Stomach smooth muscle (tissue), 2 donors: ENCODE data around the gene NPEPL1.
A peak's percentile ranks its signal among the peaks of the same experiment; 100 is the strongest.

Experiments used
- H3K27ac ChIP-seq: one replicate; pipeline ENCODE4 v1.7.0; 2013; ENCODE audit warnings: mild to moderate bottlenecking, low read length, inconsistent platforms
- H3K27me3 ChIP-seq, 2 donors: one replicate each; pipeline ENCODE4 v1.7.0; 2013; ENCODE audit warnings: low read length in 2 of 2; ENCODE audit not compliant: insufficient read depth in 2 of 2, control insufficient read depth in 1 of 2
- H3K36me3 ChIP-seq, 2 donors: one replicate each; pipeline ENCODE4 v1.7.0; 2013; ENCODE audit warnings: low read length in 2 of 2; ENCODE audit not compliant: control insufficient read depth in 2 of 2, insufficient read depth in 2 of 2
- H3K4me1 ChIP-seq: one replicate; pipeline ENCODE4 v1.7.0; 2013; ENCODE audit warnings: low read length; ENCODE audit not compliant: control insufficient read depth, insufficient read depth
- H3K4me3 ChIP-seq, 2 donors: one replicate each; pipeline ENCODE4 v1.7.0; 2013; ENCODE audit warnings: low read length in 2 of 2
- H3K9ac ChIP-seq, 2 donors: one replicate each; pipeline ENCODE4 v1.7.0; 2013; ENCODE audit warnings: low read length in 2 of 2, mild to moderate bottlenecking in 1 of 2
- H3K9me3 ChIP-seq, 2 donors: one replicate each; pipeline ENCODE4 v1.7.0; 2013; ENCODE audit warnings: low read length in 2 of 2; ENCODE audit not compliant: control insufficient read depth in 2 of 2
- donor health status: healthy.
- donor health status: Pancreatic carcinoma.

NPEPL1 gene

DNA sequence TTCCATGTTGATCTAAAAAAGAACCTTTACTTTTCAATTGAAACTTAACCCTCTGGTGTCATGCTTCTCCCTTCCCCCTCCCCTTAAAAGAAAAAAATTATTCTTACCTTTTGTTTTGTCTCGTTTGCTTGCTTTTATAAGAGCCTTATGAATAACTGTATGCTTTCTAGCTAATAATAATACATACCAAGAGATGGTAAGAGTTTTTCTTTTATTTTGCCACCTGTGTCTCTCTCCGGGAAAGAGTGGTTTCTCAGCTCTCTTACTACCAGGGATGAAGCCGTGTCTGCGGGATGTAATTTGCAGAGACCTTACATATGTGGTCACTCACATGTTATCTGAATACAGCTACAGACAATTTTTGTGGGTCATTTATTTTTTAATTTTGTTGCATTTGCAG, 33.8 kb upstream of the NPEPL1 start:
- peaks cover 9% of the 10 kb centered on the region in 2 donors for H3K36me3 ChIP-seq
- H3K9ac ChIP-seq, result no peak overlapping the region
- no peaks in the 10 kb centered on the region for H3K27me3 ChIP-seq
- no peak overlapping the region for H3K27ac ChIP-seq
- H3K4me3 ChIP-seq, result no peak overlapping the region
- peaks cover 19% of the 10 kb centered on the region for H3K4me1 ChIP-seq
- no peaks in the 10 kb centered on the region for H3K9me3 ChIP-seq

GRCh38 chr20:58659841-58660240, 32.8 kb upstream of the NPEPL1 start:
- Histone ChIP-seq H3K9ac (peak overlapping the region in 1 of 2 donors; percentile 13), H3K4me1 (peaks cover 19% of the 10 kb centered on the region), H3K27ac (no peak overlapping the region)

DNA sequence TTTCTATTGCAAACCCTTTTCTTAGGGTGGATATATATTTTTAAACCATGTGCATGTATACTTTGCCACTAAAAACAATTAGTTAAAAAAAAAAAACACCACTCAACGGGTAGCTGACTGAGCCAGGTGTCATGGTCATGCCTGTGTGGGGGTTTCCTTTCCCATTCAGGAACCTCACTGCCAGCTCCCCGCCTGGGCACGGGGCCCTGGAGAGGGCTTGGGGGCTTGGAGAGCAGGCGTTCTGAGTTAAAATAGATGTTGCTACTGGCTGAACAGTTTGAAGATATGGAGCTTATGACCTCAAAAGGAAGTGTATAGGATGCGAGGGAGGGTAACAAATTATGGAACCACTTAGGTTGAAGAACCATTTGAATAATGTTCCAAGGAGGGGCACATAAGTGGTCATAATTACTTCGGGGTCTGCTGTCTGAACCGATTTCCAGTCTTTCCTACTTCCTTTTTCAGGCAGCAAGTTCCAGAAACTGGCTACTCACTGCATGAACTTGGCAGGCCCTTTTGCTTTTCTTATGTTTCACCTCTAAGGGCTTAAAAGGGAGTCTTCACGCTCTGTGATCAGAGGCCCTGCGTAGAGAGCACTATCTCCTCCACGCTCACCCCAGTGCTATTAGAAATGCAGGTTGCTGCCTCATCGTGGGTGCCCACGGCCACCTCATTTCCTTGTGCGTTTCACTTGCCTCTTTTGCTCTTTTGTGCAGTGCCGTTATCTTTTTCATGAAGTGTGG, 31.6 kb upstream of the NPEPL1 start:
- Histone ChIP-seq H3K36me3 (peaks cover 9 to 12% of the 10 kb centered on the region in 2 donors), H3K27me3 (no peaks in the 10 kb centered on the region), H3K4me3 (no peak overlapping the region), H3K9me3 (no peaks in the 10 kb centered on the region), H3K27ac (no peak overlapping the region), H3K9ac (no peak overlapping the region), H3K4me1 (peaks cover 13% of the 10 kb centered on the region)

More at GRCh38 chr20:58659841-58660240, 32.8 kb upstream of the NPEPL1 start:
- Histone ChIP-seq H3K4me3 (no peak overlapping the region), H3K9me3 (no peaks in the 10 kb centered on the region), H3K27me3 (no peaks in the 10 kb centered on the region), H3K36me3 (peaks cover 9 to 12% of the 10 kb centered on the region in 2 donors)

DNA sequence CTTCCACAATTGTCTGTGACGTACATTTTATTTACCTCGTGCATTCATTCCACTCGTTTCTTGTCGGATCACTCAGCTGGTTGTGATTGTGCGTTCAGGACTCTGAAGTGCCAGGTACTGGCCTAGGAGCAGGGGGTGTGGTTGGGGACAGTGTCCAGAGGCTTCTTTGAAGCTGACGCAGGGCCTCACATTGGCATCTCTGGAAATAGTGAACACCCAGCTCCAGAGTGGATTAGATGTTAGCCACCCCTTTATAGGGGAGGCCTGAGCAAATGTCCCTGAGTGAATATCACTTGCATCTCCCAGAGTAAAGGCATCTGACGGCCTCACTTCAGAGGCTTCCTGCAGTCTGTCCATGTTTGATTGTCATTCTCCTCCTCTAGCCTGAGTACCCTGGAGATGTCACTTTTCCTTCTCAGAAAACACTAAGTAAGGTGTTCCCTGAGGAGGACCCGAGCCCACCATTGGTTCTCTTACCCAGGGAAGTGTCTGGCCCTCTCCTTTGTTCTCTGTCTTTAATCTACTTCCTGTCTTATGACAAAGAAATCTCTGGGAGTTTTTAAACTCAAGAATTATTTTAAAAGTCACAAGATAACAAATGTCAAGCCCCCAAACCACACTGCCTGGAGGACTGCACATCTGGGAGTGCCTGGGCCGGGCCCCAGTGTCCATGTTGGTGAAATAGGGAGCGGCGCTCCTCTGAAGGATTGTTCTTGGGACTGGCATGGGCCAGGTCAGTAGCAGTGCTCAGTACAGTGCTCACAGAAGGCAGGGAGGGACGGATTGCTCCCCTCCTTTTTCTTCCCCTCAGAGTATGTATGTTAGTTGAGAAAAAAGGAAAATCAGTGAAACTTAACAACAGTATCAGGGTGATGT, 30.8 kb upstream of the NPEPL1 start:
- H3K36me3 ChIP-seq, result peaks cover 12% of the 10 kb centered on the region in 2 donors
- H3K4me1 ChIP-seq, result peaks cover 10% of the 10 kb centered on the region
- H3K9ac ChIP-seq, result no peak overlapping the region
- H3K27ac ChIP-seq, result no peak overlapping the region
- H3K4me3 ChIP-seq, result no peak overlapping the region
- H3K9me3 ChIP-seq, result no peaks in the 10 kb centered on the region
- H3K27me3 ChIP-seq, result no peaks in the 10 kb centered on the region

GRCh38 chr20:58664331-58664730, 28.3 kb upstream of the NPEPL1 start:
- H3K36me3 ChIP-seq, result peaks cover 25 to 28% of the 10 kb centered on the region in 2 donors
- no peaks in the 10 kb centered on the region for H3K9me3 ChIP-seq
- no peak overlapping the region for H3K9ac ChIP-seq
- H3K4me3 ChIP-seq, result no peak overlapping the region
- H3K4me1 ChIP-seq, result peaks cover 10% of the 10 kb centered on the region
- H3K27me3 ChIP-seq, result no peaks in the 10 kb centered on the region
- H3K27ac ChIP-seq, result no peak overlapping the region

DNA sequence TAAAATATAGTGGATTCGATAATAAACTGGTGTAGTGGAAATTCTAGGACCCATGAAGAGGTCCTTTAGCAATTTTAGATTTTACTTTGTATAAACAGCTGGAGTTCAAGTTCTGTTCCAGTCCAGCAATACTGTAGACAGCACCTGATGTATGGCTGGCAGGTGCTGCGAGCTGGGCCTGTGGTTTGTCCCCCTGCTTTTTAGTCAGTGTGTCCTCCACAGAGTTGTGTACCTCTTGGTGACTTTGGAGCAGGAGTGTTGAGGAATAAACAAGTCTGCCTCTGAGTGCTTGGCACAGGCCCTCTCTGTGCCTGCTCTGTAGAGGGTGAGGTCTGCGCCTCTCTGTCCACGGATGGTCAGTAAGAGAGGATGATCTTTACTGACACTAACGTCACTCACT, 27.7 kb upstream of the NPEPL1 start:
- H3K27ac ChIP-seq, result no peak overlapping the region
- H3K4me3 ChIP-seq, result no peak overlapping the region
- peaks cover 9% of the 10 kb centered on the region for H3K4me1 ChIP-seq
- H3K9me3 ChIP-seq, result no peaks in the 10 kb centered on the region
- H3K9ac ChIP-seq, result no peak overlapping the region
- H3K27me3 ChIP-seq, result no peaks in the 10 kb centered on the region
- peaks cover 30 to 31% of the 10 kb centered on the region in 2 donors for H3K36me3 ChIP-seq

DNA sequence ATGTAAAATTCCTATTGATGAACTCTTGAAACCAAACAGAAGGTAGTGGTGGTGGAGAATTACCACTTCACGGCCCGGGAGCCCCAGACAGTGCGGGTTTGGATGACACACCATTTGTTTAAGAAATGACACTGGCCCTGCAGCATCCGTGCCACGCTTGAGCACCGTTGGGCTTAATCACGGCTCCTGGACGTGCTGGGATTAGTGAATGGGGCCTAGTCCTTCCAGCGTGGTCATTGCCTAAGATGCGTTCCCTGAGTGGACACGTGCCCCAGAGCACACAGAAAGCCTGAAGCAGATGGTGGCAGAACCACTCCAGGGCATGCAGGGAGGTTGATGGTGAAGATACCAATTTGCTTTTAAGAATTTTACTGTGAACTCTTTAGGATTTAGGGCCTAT, 27.0 kb upstream of the NPEPL1 start:
- H3K9me3 ChIP-seq, result no peaks in the 10 kb centered on the region
- H3K36me3 ChIP-seq, result peaks cover 35 to 37% of the 10 kb centered on the region in 2 donors
- peaks cover 6% of the 10 kb centered on the region for H3K4me1 ChIP-seq
- no peaks in the 10 kb centered on the region for H3K27me3 ChIP-seq
- no peak overlapping the region for H3K4me3 ChIP-seq
- no peak overlapping the region for H3K27ac ChIP-seq
- no peak overlapping the region for H3K9ac ChIP-seq

GRCh38 chr20:58666702-58667101, 25.9 kb upstream of the NPEPL1 start:
- H3K36me3 ChIP-seq, result peaks cover 32 to 36% of the 10 kb centered on the region in 2 donors

GRCh38 chr20:58667975-58668374, 24.6 kb upstream of the NPEPL1 start:
- Histone ChIP-seq H3K27ac (no peak overlapping the region), H3K27me3 (no peaks in the 10 kb centered on the region)

More at GRCh38 chr20:58666702-58667101, 25.9 kb upstream of the NPEPL1 start:
- Histone ChIP-seq H3K27me3 (no peaks in the 10 kb centered on the region), H3K4me3 (no peak overlapping the region), H3K4me1 (peaks cover 2% of the 10 kb centered on the region), H3K9me3 (no peaks in the 10 kb centered on the region), H3K9ac (no peak overlapping the region), H3K27ac (no peak overlapping the region)

DNA sequence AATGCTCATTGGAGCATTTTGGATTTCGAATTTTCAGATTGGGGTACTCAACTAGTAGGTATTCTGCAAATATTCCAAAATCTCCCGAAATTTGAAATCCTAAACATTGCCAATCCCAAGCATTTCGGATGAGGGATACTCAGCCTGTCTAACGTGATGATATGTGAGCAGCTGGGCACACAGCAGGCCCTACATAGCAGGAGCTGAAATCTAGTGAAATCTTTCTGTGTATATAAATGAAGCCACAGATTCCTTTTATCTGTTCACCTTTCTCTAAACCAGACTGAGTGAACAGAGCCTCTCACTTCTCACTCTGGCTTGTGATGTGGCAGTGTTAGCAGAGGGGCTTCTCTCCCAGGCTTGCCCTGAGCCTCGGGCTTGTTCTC, 23.7 kb upstream of the NPEPL1 start:
- Histone ChIP-seq H3K9ac (no peak overlapping the region), H3K27ac (no peak overlapping the region)

More at GRCh38 chr20:58667975-58668374, 24.6 kb upstream of the NPEPL1 start:
- H3K9me3 ChIP-seq, result no peaks in the 10 kb centered on the region
- H3K9ac ChIP-seq, result no peak overlapping the region
- H3K4me1 ChIP-seq, result peaks cover 2% of the 10 kb centered on the region
- no peak overlapping the region for H3K4me3 ChIP-seq
- peaks cover 35 to 44% of the 10 kb centered on the region in 2 donors for H3K36me3 ChIP-seq

More for the DNA sequence above, 23.7 kb upstream of the NPEPL1 start:
- Histone ChIP-seq H3K36me3 (peaks cover 41 to 45% of the 10 kb centered on the region in 2 donors), H3K27me3 (no peaks in the 10 kb centered on the region), H3K4me1 (peaks cover 2% of the 10 kb centered on the region), H3K9me3 (no peaks in the 10 kb centered on the region), H3K4me3 (no peak overlapping the region)
